Measurements from ENCODE around the gene TST. TPM values are rescaled to one million over a fixed set of nuclear protein-coding genes. Genes with fewer than 3 reads are reported as not detected.

Gene TST
- total RNA-seq, 1 donor from 2014 or later = 10.4 TPM

- Mint-ChIP-seq H3K27me3 (ENCODE audit: unreplicated experiment) (no peaks in the 10 kb centered on the region), H3K27ac (ENCODE audit: unreplicated experiment) (no peak overlapping the region), H3K4me3 (ENCODE audit: unreplicated experiment) (no peak overlapping the region), H3K36me3 (ENCODE audit: unreplicated experiment) (no peaks in the 10 kb centered on the region), H3K9me3 (ENCODE audit: unreplicated experiment) (peaks cover 1% of the 10 kb centered on the region), H3K4me1 (ENCODE audit: low read depth, unreplicated experiment) (no peaks in the 10 kb centered on the region)
- no peak for TF ChIP-seq CTCF (IDR thresholded peaks at IDR 0.05; ENCODE audit: partially characterized antibody, unreplicated experiment)
- no peak for DNase-seq
Observed at GRCh38 chr22:36971341-36972125, 47.7 kb downstream of the TST start.

DNA sequence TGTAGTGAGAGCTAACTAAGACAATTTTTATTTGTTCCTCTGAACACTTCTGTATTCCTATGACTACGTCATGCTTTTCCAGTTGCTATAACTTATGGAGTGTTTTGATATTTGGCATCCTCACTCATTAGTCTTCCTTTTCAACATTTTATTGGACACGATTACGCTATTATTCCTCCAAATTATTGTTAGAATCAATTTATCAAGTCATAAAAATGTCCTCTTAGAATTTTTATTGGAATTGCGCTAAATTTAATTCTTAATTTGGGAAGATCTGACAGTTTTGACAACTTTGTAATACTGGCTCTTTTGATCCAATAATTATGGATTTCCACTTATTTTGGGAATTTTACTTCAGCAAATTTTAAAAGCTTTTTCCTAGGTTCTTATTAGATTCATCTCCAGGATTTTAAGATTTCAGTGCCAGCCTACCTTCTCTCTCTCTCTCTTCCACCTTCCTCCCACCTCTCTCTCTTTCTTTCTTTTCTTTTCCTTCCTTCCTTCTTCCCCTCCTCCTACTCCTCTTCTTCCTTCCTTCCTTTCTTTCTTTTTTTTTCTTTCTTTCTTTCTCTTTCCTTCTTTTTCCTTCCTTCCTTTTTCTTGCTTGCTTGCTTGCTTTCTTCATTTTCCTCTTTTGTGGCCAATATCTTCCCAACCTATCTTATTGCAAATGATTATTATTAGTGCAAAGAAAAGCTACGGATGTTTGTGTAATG, 50.8 kb downstream of the TST start:
- no peak for DNase-seq
- H3K9me3 Mint-ChIP-seq (ENCODE audit: unreplicated experiment) = peaks cover 1% of the 10 kb centered on the region
- H3K4me1 Mint-ChIP-seq (ENCODE audit: low read depth, unreplicated experiment) = no peaks in the 10 kb centered on the region
- H3K27ac Mint-ChIP-seq (ENCODE audit: unreplicated experiment) = no peak overlapping the region
- H3K27me3 Mint-ChIP-seq (ENCODE audit: unreplicated experiment) = peaks cover 3% of the 10 kb centered on the region
- TF ChIP-seq CTCF (IDR thresholded peaks at IDR 0.05; ENCODE audit: partially characterized antibody, unreplicated experiment) = no peak
- no peaks in the 10 kb centered on the region for H3K36me3 Mint-ChIP-seq (ENCODE audit: unreplicated experiment)
- H3K4me3 Mint-ChIP-seq (ENCODE audit: unreplicated experiment) = no peak overlapping the region

- Mint-ChIP-seq H3K27ac (ENCODE audit: unreplicated experiment) (no peak overlapping the region), H3K36me3 (ENCODE audit: unreplicated experiment) (no peaks in the 10 kb centered on the region), H3K4me1 (ENCODE audit: low read depth, unreplicated experiment) (no peaks in the 10 kb centered on the region), H3K9me3 (ENCODE audit: unreplicated experiment) (peaks cover 1% of the 10 kb centered on the region), H3K27me3 (ENCODE audit: unreplicated experiment) (peaks cover 3% of the 10 kb centered on the region), H3K4me3 (ENCODE audit: unreplicated experiment) (no peak overlapping the region)
- no peak for DNase-seq
- TF ChIP-seq CTCF (IDR thresholded peaks at IDR 0.05; ENCODE audit: partially characterized antibody, unreplicated experiment) = no peak
Observed at GRCh38 chr22:36966851-36967540, 52.3 kb downstream of the TST start.

GRCh38 chr22:36965696-36966095, 53.6 kb downstream of the TST start:
- Mint-ChIP-seq H3K27ac (ENCODE audit: unreplicated experiment) (no peak overlapping the region), H3K4me1 (ENCODE audit: low read depth, unreplicated experiment) (no peaks in the 10 kb centered on the region), H3K4me3 (ENCODE audit: unreplicated experiment) (no peak overlapping the region), H3K9me3 (ENCODE audit: unreplicated experiment) (peaks cover 1% of the 10 kb centered on the region), H3K27me3 (ENCODE audit: unreplicated experiment) (peaks cover 5% of the 10 kb centered on the region), H3K36me3 (ENCODE audit: unreplicated experiment) (no peaks in the 10 kb centered on the region)
- no peak for DNase-seq
- no peak for TF ChIP-seq CTCF (IDR thresholded peaks at IDR 0.05; ENCODE audit: partially characterized antibody, unreplicated experiment)
